ENCODE results near the gene SRGAP1. TPM values are rescaled to one million over a fixed set of nuclear protein-coding genes. Genes with fewer than 3 reads are reported as not detected.

Gene SRGAP1
- total and polyA plus RNA-seq, 2 of the 8 experiments (the other 6 are each of a cell fraction or from before 2014, with no cell fraction given), result 3.2 to 7.3 TPM

GRCh38 chr12:63916561-63917476, 72.3 kb downstream of the SRGAP1 start:
- TF ChIP-seq NRF1 (IDR thresholded peaks at IDR 0.05; ENCODE audit: low read depth, low read length) (no peak), JUND (IDR thresholded peaks at IDR 0.05; ENCODE audit: low read length) (no peak), ATF2 (IDR thresholded peaks at IDR 0.05; ENCODE audit: low read length) (no peak), HDAC6 (IDR thresholded peaks at IDR 0.05; ENCODE audit: low read depth, low read length) (no peak), TAF1 (IDR thresholded peaks at IDR 0.05; ENCODE audit: low read depth, low read length) (no peak)
- Histone ChIP-seq H3K79me2 (ENCODE audit: control insufficient read depth in 1 of 2, insufficient read depth in 2 of 2, low read length in 2 of 2) (no peaks in the 10 kb centered on the region; a peak in 1 of 4 replicates), H3K23ac (ENCODE audit: insufficient read length) (no peak overlapping the region), H4K5ac (ENCODE audit: insufficient read length, low read depth, low read length) (no peak overlapping the region), H2BK120ac (replicated peaks; ENCODE audit: low read depth, low read length) (no peak overlapping the region), H2BK12ac (ENCODE audit: low read depth, low read length) (no peak overlapping the region), H3K18ac (ENCODE audit: extremely low read depth, low read length) (no peak overlapping the region), H2BK5ac (ENCODE audit: low read depth, low read length) (no peak overlapping the region), H2AFZ (ENCODE audit: low read length) (no peak overlapping the region), H3K36me3 (ENCODE audit: control insufficient read depth in 2 of 4, insufficient read depth in 4 of 4, low read length in 3 of 4) (no peaks in the 10 kb centered on the region), H2BK20ac (ENCODE audit: low read length) (no peak overlapping the region), H3K9ac (replicated peaks in 1 of 4; ENCODE audit: extremely low read depth in 1 of 4, low read depth in 3 of 4, low read length in 3 of 4) (no peak overlapping the region), H3K9me3 (ENCODE audit: insufficient read depth in 2 of 2, low read depth in 1 of 2, low read length in 1 of 2) (no peaks in the 10 kb centered on the region), H3K23me2 (ENCODE audit: low read depth, low read length) (no peaks in the 10 kb centered on the region), H2AK5ac (ENCODE audit: low read depth, low read length) (no peak overlapping the region), H3K4me1 (replicated peaks in 1 of 4; ENCODE audit: control insufficient read depth in 3 of 4, insufficient read depth in 4 of 4, low read length in 3 of 4) (peaks cover 0 to 4% (median 0%) of the 10 kb centered on the region in 4 experiments; a peak in 2 of 7 replicates), H4K8ac (ENCODE audit: extremely low read depth, insufficient read depth, low read length) (no peak overlapping the region), H3K79me1 (ENCODE audit: low read depth, low read length) (no peaks in the 10 kb centered on the region), H4K91ac (replicated peaks; ENCODE audit: insufficient read length, low read length) (no peak overlapping the region), H3K56ac (replicated peaks; ENCODE audit: insufficient read length, low read depth, low read length) (no peak overlapping the region), H3K4me3 (ENCODE audit: extremely low read depth in 1 of 4, insufficient read depth in 2 of 4, low read depth in 3 of 4, low read length in 4 of 4) (no peak overlapping the region), H3K27me3 (replicated peaks in 1 of 4; ENCODE audit: control insufficient read depth in 3 of 4, extremely low read depth in 1 of 4, insufficient read depth in 3 of 4, low read length in 3 of 4) (no peaks in the 10 kb centered on the region), H2BK15ac (ENCODE audit: low read length) (no peak overlapping the region), H3K27ac (ENCODE audit: low read depth, low read length) (no peak overlapping the region), H3K4ac (replicated peaks; ENCODE audit: insufficient read length, low read depth, low read length) (no peak overlapping the region), H3K4me2 (ENCODE audit: insufficient read depth in 1 of 2, low read depth in 2 of 2, low read length in 2 of 2) (no peak overlapping the region), H3K14ac (ENCODE audit: insufficient read length) (no peak overlapping the region), H4K20me1 (replicated peaks in 1 of 2; ENCODE audit: control insufficient read depth in 1 of 2, insufficient read depth in 2 of 2, low read length in 2 of 2) (no peaks in the 10 kb centered on the region)
- 88% methylated on average over 7 of the region's 7 CpGs; no CpG with 5 or more reads in 1 of the 2 experiments for WGBS, 2 experiments (ENCODE audit: extremely low coverage in 1 of 2, insufficient coverage in 1 of 2, insufficient read length in 1 of 2, insufficient replicate concordance in 2 of 2, low coverage in 1 of 2, low lambda C conversion rate in 2 of 2, missing lambda C conversion rate in 1 of 2)
- ChIA-PET POLR2A (ENCODE audit: partially characterized antibody) (no interaction called here), CTCF (ENCODE audit: partially characterized antibody) (interaction anchor here (1.0 to 1.4 kb wide), 2 partner anchors 9 to 11 kb away, joined by 3 read pairs; no protein-coding TSS in a partner anchor)
- DNase-seq (ENCODE audit: low read depth in 1 of 2, low spot score in 2 of 2), result no peak
- FAIRE-seq, result no peak
